Karpas-422 (cell line): ENCODE measurements around the gene PPP2R2C. TPM values are rescaled to one million over a fixed set of nuclear protein-coding genes. Genes with fewer than 3 reads are reported as not detected.

Source experiments
- DNase-seq: peaks from one replicate; pipeline ENCODE4 v3.0.0-alpha.2; 2015
- H2AFZ ChIP-seq: fragments of 200-600 bp; sonication (generic); 2 replicates; pipeline ENCODE4 v1.6.1; 2014; ENCODE audit warnings: antibody characterized with exemption, low read length, mixed read lengths
- H3K27ac ChIP-seq: fragments of 200-600 bp; sonication (generic); 2 replicates; pipeline ENCODE4 v1.5.1; 2014; ENCODE audit warnings: mild to moderate bottlenecking, low read length, moderate library complexity
- H3K27me3 ChIP-seq: fragments of 200-600 bp; sonication (generic); 2 replicates; pipeline ENCODE4 v1.6.1; 2014; ENCODE audit warnings: low read length, mixed read lengths
- H3K36me3 ChIP-seq: fragments of 200-600 bp; sonication (generic); 2 replicates; pipeline ENCODE4 v1.6.1; 2014; ENCODE audit warnings: low read length, mixed read lengths; ENCODE audit not compliant: insufficient read depth
- H3K4me1 ChIP-seq: fragments of 200-600 bp; sonication (generic); 2 replicates; pipeline ENCODE4 v1.6.1; 2014; ENCODE audit warnings: mild to moderate bottlenecking, low read length, mixed read lengths
- H3K4me2 ChIP-seq: fragments of 200-600 bp; sonication (generic); 2 replicates; pipeline ENCODE4 v1.6.1; 2014; ENCODE audit warnings: low read length, low read depth, mild to moderate bottlenecking; ENCODE audit not compliant: poor library complexity, severe bottlenecking
- H3K4me3 ChIP-seq: fragments of 200-600 bp; sonication (generic); 2 replicates; pipeline ENCODE4 v1.5.1; 2014; ENCODE audit warnings: mild to moderate bottlenecking, antibody characterized with exemption, low read length, mixed read lengths
- H3K79me2 ChIP-seq: fragments of 200-600 bp; sonication (generic); 2 replicates; pipeline ENCODE4 v1.6.1; 2014; ENCODE audit warnings: mild to moderate bottlenecking, low read length, mixed read lengths
- H3K9ac ChIP-seq: fragments of 200-600 bp; sonication (generic); 2 replicates; pipeline ENCODE4 v1.6.0; 2014; ENCODE audit warnings: low read length
- H3K9me2 ChIP-seq: fragments of 200-600 bp; sonication (generic), shearing (Covaris generic); replicated peaks from 2 replicates; pipeline ENCODE4 v1.6.0; 2014; ENCODE audit warnings: mild to moderate bottlenecking, low read length, moderate library complexity; ENCODE audit not compliant: insufficient read depth
- H3K9me3 ChIP-seq: fragments of 300-700, 200-600 bp; sonication (generic); 2 replicates; pipeline ENCODE4 v1.6.1; 2014; ENCODE audit warnings: low read length, mixed read lengths
- H4K20me1 ChIP-seq: fragments of 200-600 bp; sonication (generic); 2 replicates; pipeline ENCODE4 v1.6.1; 2014; ENCODE audit warnings: mild to moderate bottlenecking, antibody characterized with exemption, low read length, low read depth; ENCODE audit not compliant: insufficient read depth
- total RNA-seq: library from RNA; depleted of rRNA; stranded (reverse); fragments of >200 nt; shearing (Covaris generic); gene quantifications from 2 replicates; pipeline ENCODE4 v1.2.3, GENCODE V29; 2014; ENCODE audit warnings: low replicate concordance

PPP2R2C gene
- total RNA-seq, 1 experiment from 2014 or later, result not detected

GRCh38 chr4:6338951-6339817, 133.2 kb downstream of the PPP2R2C start:
- Histone ChIP-seq H2AFZ (no peak overlapping the region), H4K20me1 (no peaks in the 10 kb centered on the region), H3K27me3 (no peaks in the 10 kb centered on the region), H3K4me3 (no peak overlapping the region), H3K27ac (no peak overlapping the region), H3K9ac (no peak overlapping the region), H3K9me2 (no peaks in the 10 kb centered on the region), H3K4me1 (no peaks in the 10 kb centered on the region), H3K4me2 (no peak overlapping the region), H3K36me3 (no peaks in the 10 kb centered on the region), H3K9me3 (no peaks in the 10 kb centered on the region), H3K79me2 (no peaks in the 10 kb centered on the region)
- no peak for DNase-seq

DNA sequence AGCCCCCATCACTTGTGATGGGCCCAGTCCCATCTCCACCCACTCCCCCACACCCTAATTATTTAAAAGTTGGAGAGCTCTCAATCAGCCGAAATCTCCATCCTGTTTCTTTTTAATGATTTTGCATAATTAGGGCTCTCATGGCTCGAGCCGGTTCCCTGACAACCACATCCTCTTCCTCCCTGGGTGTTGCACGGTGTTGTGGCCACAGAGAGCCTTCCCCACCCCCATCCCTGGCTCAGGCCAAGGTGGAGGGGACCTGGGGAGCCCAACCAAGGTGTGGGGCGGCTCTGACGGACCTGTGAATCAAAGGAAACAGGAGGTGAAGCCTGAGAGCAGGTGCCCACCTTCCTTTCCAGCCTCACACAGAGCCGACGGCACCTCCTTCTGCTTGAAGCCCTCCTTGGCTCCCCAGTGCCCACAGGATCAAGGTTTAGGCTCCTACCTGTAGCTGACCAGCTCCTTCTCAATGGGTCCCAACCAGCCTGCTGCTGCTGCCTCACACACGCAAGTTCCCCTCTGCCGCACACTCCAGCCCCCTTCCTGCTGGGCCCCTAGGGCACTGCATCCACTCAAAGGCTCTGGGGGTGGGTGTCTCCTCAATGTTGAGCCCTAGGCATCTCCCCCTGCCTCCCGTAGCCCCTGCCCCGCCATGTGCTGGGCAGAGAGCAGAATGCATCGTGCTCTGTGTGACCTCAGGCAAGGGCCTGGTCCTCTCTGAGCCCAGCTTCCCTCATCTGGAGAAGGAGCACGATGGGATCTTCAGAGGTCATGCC, 134.1 kb downstream of the PPP2R2C start:
- no peaks in the 10 kb centered on the region for H4K20me1 ChIP-seq
- H3K36me3 ChIP-seq, result no peaks in the 10 kb centered on the region
- H3K4me2 ChIP-seq, result no peak overlapping the region
- H3K27ac ChIP-seq, result no peak overlapping the region
- no peaks in the 10 kb centered on the region for H3K9me3 ChIP-seq
- no peak overlapping the region for H3K4me3 ChIP-seq
- H3K9ac ChIP-seq, result no peak overlapping the region
- H2AFZ ChIP-seq, result no peak overlapping the region
- H3K4me1 ChIP-seq, result no peaks in the 10 kb centered on the region
- no peak for DNase-seq
- no peaks in the 10 kb centered on the region for H3K79me2 ChIP-seq
- no peaks in the 10 kb centered on the region for H3K27me3 ChIP-seq
- no peaks in the 10 kb centered on the region for H3K9me2 ChIP-seq

DNA sequence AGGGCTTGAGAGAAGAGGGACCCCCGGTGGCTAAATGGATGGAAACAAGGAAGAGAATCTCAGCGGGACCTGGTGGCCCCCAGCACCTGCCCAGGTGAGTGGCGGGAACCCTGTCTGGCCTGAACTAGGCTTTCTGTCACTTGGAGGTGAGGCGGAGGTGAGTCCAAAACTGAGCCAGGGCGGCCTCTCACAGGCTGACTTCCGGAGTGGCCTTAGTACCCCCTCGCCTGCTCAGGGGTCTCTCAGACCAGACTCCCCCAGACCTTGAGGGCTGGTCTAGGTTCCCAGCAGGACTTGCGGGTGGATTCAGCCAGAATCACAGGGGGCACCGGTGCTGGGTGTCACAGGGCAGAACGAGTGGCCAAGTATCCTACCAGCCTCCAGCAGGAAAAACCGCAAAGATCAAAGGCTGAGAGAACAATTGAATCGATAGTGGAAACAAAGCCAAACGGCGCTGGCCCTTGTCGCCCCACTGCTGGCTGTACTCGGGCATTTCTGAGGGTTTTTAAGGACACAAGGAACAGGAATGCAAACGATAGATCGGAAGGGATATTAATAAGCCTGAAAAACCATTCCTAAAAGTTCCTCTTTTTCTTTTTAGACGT, 135.0 kb downstream of the PPP2R2C start:
- H3K9me3 ChIP-seq, result no peaks in the 10 kb centered on the region
- H3K9ac ChIP-seq, result no peak overlapping the region
- no peak overlapping the region for H3K27ac ChIP-seq
- no peaks in the 10 kb centered on the region for H3K9me2 ChIP-seq
- no peaks in the 10 kb centered on the region for H3K36me3 ChIP-seq
- H4K20me1 ChIP-seq, result no peaks in the 10 kb centered on the region
- no peaks in the 10 kb centered on the region for H3K27me3 ChIP-seq
- H2AFZ ChIP-seq, result no peak overlapping the region
- no peak overlapping the region for H3K4me2 ChIP-seq
- no peak for DNase-seq
- no peak overlapping the region for H3K4me3 ChIP-seq
- no peaks in the 10 kb centered on the region for H3K79me2 ChIP-seq
- H3K4me1 ChIP-seq, result no peaks in the 10 kb centered on the region

GRCh38 chr4:6336166-6336565, 136.2 kb downstream of the PPP2R2C start:
- Histone ChIP-seq H3K79me2 (no peaks in the 10 kb centered on the region), H3K4me3 (no peak overlapping the region), H3K9me3 (no peaks in the 10 kb centered on the region), H2AFZ (no peak overlapping the region), H3K27ac (no peak overlapping the region), H3K36me3 (no peaks in the 10 kb centered on the region), H3K9me2 (no peaks in the 10 kb centered on the region), H3K4me1 (no peaks in the 10 kb centered on the region), H3K4me2 (no peak overlapping the region), H4K20me1 (no peaks in the 10 kb centered on the region), H3K9ac (no peak overlapping the region), H3K27me3 (no peaks in the 10 kb centered on the region)
- no peak for DNase-seq

DNA sequence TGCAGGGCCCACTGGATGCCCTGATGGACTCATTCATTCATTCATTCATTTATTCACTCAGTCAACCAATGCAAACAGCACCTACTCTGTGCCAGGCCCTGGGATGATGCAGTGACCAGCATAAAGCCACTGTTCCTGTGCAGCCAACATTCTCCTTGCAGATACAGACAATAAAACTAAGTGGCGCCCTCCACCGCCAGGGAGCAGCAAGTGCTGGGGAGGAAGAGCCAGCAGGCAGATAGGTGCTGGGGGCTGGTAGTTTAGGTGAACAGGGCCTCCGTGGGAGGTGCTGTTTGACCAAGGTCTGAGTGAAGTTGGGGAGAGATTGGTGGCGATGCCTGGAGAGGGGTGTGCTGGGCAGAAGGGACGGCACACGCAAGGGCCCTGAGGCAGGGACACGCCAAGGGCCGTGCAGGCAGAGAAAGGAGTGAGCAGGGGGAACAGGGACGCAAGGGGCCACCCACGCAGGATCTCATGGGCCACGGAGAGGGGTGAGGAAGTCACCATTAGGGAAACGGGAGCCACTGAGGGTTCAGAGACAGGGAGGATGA, 137.3 kb downstream of the PPP2R2C start:
- Histone ChIP-seq H3K9ac (no peak overlapping the region), H3K4me1 (no peaks in the 10 kb centered on the region), H3K9me3 (no peaks in the 10 kb centered on the region), H3K27me3 (no peaks in the 10 kb centered on the region), H4K20me1 (no peaks in the 10 kb centered on the region; the same call in 1 of the 2 replicates), H3K36me3 (no peaks in the 10 kb centered on the region), H3K9me2 (no peaks in the 10 kb centered on the region), H3K4me2 (no peak overlapping the region), H2AFZ (no peak overlapping the region), H3K27ac (no peak overlapping the region), H3K79me2 (no peaks in the 10 kb centered on the region), H3K4me3 (no peak overlapping the region)
- DNase-seq, result peak; percentile 49

GRCh38 chr4:6334203-6334887, 138.1 kb downstream of the PPP2R2C start:
- H3K4me2 ChIP-seq, result no peak overlapping the region
- no peaks in the 10 kb centered on the region for H3K27me3 ChIP-seq
- no peaks in the 10 kb centered on the region for H3K36me3 ChIP-seq
- no peak overlapping the region for H3K27ac ChIP-seq
- H3K4me1 ChIP-seq, result no peaks in the 10 kb centered on the region
- H3K9me3 ChIP-seq, result no peaks in the 10 kb centered on the region
- no peak overlapping the region for H2AFZ ChIP-seq
- no peaks in the 10 kb centered on the region for H3K79me2 ChIP-seq
- H3K9me2 ChIP-seq, result no peaks in the 10 kb centered on the region
- no peak for DNase-seq
- no peak overlapping the region for H3K4me3 ChIP-seq
- no peak overlapping the region for H3K9ac ChIP-seq
- H4K20me1 ChIP-seq, result no peaks in the 10 kb centered on the region; the same call in 1 of the 2 replicates

DNA sequence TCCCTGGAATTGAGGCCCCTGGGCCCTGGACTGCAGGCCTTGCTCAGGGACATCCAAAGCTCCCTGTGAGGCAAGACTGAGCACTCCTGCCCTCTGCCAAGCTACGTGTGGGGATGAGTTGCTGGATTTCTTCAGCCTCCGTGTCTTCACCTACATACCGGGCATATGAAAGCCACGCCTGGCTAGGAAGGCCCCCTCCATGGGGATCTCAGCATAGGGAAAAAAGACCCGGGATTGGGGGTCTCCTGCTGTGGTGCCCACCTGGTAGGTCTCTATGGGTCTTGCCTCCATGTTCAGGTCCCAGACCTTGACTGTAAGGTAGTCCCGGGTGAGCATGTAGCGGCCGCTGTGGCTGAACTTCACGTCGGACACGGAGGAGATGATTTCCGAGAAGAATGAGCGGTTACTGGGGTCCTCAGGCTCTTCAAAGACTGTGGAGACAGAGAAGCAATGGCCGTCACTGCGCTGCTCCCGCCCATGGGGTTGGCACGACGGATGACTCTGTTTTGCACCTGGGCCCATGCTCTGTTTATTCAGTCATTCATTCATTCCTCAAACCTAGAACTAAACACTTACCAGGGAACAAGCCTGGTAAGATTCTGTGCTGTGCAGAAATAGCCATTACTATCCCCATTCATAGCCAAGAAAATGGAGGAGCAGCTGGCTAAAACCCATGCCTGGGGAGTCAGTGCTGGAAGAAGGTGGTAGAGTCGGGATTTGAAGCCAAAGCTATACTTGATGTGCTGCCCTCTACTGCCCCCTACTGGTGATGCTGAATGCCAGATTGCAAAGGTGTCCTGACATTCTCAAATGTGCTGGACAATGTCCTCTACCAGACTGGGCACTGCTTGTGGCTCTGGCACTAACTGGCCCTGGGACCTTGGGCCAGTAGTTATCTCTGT, 138.9 kb downstream of the PPP2R2C start:
- DNase-seq, result peak; percentile 59
- Histone ChIP-seq H3K27me3 (no peaks in the 10 kb centered on the region), H3K27ac (no peak overlapping the region), H3K9me3 (no peaks in the 10 kb centered on the region), H2AFZ (no peak overlapping the region), H3K4me1 (no peaks in the 10 kb centered on the region), H3K36me3 (no peaks in the 10 kb centered on the region), H4K20me1 (no peaks in the 10 kb centered on the region; the same call in 1 of the 2 replicates), H3K9ac (no peak overlapping the region), H3K4me3 (no peak overlapping the region), H3K9me2 (no peaks in the 10 kb centered on the region), H3K79me2 (no peaks in the 10 kb centered on the region), H3K4me2 (no peak overlapping the region)
